ENCODE measurements around the gene MACROD2.

The MACROD2 gene

GRCh38 chr20:14785065-14785743 is 789.9 kb downstream of the MACROD2 start:
- no peak for DNase-seq

- no peak for DNase-seq
Measured at GRCh38 chr20:14790190-14790589, 794.9 kb downstream of the MACROD2 start.

- no peak for DNase-seq
Measured at GRCh38 chr20:14790771-14791620, 795.7 kb downstream of the MACROD2 start.

GRCh38 chr20:14792915-14793314 is 797.6 kb downstream of the MACROD2 start:
- no peak for DNase-seq

DNA sequence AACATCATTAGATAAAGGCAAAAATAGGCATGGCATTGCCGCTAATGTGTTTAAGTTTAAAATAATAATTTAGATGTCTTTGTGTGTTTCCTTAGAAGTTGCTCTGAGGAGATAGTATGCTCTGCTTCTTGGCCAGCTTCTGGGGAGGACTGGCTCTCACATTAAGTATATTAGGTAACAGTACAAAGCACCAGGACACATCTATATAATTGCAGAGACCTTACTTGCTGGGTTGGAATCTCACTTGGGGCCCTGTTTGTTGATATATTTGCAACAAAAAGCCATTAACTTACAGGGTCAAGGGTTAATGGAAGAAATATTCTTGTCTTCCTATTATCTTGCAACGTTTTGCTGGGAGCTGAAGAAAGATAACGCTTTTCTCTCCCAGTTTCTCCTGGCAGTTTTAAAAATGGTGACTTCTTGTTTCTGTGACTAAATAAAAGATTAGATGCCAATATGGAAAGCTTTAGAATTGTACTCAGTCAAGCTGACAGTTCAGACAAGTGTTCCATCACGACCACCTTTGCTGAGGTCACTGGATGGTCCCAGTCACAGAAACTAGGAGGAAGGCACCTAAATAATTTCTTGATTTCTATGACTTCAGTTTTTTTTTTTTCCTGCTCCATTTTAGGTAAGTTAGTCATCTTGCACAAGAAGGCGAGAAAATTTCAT is 804.4 kb downstream of the MACROD2 start:
- DNase-seq: no peak

DNA sequence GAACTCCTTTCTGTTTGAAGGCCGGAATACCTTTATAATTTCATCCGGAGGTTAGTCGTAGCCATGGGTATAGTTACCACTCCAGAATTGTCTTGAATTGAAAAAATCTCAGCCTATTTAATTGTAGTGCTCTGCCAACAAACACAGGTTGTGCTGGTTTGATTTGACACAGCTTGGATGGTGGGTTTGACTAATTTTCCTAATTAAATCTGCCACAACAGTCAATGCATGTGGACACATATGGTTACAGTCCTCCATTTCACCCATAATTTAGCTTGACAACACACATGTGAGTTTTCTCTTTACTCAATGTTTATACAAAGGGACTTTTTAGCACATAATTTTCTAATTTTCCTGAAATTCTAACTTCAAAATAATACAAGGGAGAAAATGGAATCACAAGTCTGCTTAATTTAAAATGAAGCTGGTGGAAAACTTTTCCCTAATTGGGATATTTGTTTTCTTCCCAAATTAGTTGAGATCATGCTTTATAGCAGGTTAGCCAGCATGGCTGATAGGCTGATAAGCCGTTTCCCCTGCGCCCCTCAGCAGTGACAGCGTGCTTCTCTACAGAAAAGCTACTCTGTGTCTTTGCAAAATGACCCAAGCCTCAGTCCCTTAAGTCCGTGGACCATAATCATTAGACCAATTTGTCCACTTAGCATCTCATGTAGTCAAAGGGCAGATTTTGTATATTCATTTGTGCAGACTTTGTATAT is 805.5 kb downstream of the MACROD2 start:
- DNase-seq: no peak

DNA sequence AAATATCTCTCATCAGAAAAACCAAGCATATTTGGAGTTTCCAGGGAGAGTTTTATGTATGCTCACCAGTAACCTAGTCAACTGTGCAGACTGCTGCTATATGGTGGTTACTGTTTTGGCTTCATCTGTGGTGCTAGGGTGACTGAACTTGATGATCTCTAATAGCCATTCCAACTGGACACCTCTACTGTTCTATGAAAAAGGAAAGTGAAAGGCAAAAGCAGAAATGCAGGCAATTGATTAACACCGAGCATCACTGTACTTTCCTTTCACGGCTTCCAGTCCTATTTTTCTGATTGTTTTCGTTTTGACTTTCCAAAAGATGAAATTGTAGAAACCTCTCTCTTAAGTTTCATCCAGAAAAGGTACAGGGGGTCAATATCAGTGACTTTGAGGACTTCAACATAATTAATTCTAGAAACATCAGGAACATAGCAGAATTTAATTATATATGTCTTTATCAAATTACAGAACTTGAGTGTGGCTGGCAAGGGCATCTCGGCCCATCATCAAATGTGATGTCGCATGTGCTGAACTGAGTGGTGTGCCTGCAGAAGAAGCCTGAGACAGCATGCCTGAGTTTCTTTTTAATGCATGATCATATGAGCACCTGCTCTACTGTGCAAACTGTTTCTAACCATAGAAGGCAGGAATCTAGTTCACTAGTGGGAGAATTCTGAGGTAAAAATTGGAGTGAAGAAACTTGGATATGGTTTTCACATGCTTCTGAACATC is 806.4 kb downstream of the MACROD2 start:
- no peak for DNase-seq

- DNase-seq: no peak
Measured at GRCh38 chr20:14807224-14807623, 811.9 kb downstream of the MACROD2 start.

GRCh38 chr20:14815340-14815739 is 820.0 kb downstream of the MACROD2 start:
- no peak for DNase-seq

DNA sequence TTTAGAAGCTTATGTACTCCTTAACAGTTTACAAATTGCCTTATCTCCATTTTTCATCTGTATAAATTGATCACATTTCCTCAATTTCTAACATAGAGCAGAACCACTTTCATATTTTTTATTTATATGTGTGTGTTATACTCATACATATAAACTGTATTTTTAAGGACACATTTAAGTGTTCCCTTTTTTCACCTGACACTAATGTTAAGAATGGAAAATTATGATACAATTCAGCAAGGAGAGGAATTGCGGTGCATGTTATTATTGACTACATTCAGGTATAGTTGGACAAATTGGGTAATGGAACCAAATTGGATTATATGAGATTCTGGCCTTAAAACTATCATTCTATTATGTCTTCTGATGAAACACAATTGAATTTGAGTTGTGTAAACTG is 821.2 kb downstream of the MACROD2 start:
- DNase-seq: no peak

DNA sequence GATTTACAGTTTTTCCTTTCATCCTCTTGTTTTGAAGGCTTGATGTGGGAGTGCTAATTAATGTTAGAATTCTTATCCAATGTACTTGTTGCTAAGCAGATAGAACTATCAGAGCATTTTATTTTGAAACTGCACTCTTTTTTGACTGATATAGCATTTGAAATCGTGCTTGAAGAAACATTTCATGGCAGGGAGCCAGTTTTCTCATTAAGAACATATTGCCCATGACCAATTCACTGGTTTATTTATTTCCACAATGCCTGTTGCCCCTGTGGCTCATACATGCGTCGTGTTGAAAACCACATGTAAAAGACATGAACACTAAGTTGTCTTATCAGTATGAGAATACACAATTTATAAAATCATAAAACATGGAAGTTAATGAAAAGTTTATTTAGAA is 821.8 kb downstream of the MACROD2 start:
- DNase-seq: no peak

DNA sequence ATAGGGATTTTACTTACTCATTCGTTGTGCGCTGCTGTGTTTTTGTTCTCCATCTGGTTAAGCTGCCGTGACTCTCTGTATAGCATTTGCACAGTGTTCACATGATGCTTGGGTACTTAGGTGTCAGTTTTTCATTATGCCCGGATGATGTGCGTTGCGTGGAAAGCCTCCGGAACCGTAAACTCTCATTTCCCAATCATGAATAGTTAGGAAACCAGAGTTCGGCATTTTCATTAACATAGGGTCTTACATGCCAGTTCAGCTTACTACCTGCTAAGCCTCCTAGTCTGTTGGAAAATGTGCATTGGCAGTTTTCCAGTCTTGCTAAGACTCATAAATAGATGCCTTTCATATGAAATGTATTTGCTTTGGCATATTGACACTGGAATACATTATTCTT is 825.5 kb downstream of the MACROD2 start:
- DNase-seq: no peak

DNA sequence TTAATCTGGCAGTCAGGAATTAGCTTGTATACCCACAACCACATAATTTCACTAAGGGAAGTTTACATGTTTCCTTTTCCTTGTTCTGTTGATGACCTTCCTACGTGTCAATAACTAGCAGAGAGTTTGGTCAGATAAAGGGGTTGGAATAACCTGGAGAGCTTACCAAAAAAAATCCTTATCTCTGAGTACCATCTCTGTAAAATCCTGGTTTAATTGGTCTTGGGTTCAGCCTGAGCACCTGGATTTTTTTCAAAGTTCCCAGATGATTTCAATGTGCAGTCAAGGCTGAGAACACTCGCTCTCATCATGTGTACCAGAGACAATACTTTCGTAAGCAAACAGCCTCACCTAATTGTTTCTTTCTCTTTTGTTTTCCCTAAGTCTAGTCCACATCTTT is 825.9 kb downstream of the MACROD2 start:
- DNase-seq: no peak

DNA sequence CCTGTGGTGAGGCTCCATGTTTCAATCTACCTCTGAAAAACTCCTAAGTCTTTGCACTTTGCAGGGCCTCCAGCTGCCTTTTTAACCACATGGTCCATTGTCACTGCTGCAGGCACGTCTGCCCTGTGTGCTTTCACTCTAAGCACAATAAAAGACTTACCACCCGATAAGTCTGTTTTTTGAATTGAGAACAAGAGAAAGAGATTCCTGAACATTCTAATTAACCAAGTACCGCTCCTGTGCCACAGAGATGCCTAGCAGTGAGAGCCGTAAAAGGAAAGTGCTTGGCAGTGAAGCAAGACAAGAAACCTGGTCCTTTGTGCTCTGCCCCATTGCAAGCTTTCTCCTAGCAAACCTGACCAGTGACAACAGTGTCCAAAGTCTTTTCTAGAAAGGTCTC is 829.7 kb downstream of the MACROD2 start:
- DNase-seq: no peak

GRCh38 chr20:14826543-14827313 is 831.4 kb downstream of the MACROD2 start:
- DNase-seq: no peak

DNA sequence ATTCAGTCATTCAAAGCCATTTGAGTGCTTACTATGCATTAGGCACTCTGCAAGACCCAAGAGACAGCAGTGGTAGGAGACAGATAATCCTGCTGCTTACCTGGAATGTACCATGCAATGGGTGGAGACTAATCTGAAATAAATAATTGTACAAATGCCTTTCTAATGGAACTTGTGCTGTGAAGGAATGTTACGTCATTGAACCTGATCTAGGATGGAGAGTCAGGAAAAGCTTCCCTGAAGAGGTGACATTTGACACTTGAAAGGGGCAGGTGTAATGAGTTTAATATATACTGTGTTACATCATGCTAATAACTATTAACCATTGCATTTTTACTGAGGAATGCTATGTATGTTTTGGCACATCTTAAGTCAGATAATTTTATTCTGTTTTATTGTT is 833.1 kb downstream of the MACROD2 start:
- DNase-seq: no peak

DNA sequence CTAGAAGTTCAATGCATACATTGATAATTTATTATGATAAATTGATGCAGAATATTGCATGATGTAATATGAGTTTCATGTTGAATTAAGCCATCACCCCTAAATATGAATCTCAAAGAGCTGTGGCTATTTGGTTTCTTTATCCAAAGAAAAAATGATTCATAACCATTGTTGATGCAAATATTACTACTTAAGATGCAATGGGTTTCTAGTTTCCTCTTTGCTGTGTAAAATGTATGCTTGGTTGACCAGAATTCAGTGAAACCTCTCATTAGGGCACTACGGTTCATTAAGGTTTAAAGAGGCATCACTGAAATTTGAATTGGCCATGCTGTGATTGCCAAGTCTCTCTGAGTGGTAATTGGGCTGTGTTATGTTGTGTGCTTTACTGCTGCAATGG is 834.6 kb downstream of the MACROD2 start:
- no peak for DNase-seq

GRCh38 chr20:14830466-14830865 is 835.1 kb downstream of the MACROD2 start:
- DNase-seq: no peak

DNA sequence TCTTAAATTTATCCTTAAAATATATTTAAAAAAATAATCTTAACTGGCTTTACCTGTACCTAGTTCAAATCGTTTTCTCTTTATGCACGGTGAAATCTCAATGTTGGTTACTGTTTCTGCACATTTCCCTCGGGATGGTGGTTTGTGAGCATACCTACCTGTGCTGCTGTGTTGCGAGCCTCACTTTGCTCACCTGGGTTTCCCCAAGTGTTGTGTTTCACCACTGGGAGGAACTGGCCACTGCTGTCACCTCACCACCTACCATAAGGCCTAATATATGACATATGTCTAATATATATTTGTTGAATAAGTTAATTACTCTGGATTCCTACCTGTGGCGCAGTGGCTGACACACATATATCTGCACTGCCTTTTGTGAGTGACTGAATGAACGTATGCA is 835.6 kb downstream of the MACROD2 start:
- no peak for DNase-seq

GRCh38 chr20:14832630-14833029 is 837.3 kb downstream of the MACROD2 start:
- DNase-seq: no peak

Measured in activated CD4-positive, alpha-beta T cell treated with anti-CD3 and anti-CD28 coated beads for 1 hour (primary cell).